HepG2 (cell line): Measurements from ENCODE around the gene AKAP10. TPM values are rescaled to one million over a fixed set of nuclear protein-coding genes. Genes with fewer than 3 reads are reported as not detected.

Experiments used
- AHR ChIP-seq: IDR thresholded peaks from 2 replicates; pipeline ENCODE4 v1.6.1; 2018; ENCODE audit warnings: missing genetic modification reagents, missing compliant biosample characterization
- BHLHE40 ChIP-seq: IDR thresholded peaks from 2 replicates; pipeline ENCODE4 v1.6.1; 2011; ENCODE audit warnings: low read length, improper control_type of control experiment
- FIP1L1 ChIP-seq: fragments of 200-400 bp; formaldehyde crosslinking; IDR thresholded peaks from 2 replicates; pipeline ENCODE4 v1.6.1; 2018; ENCODE audit warnings: low read depth, mild to moderate bottlenecking, low read length, moderate library complexity, borderline replicate concordance; ENCODE audit not compliant: insufficient read depth
- HDAC6 ChIP-seq: fragments of 200-600 bp; sonication (generic); IDR thresholded peaks from 2 replicates; pipeline ENCODE4 v1.7.0; 2017; ENCODE audit warnings: mild to moderate bottlenecking, antibody characterized with exemption, low read length, low read depth
- IKZF4 ChIP-seq: sonication (generic); formaldehyde crosslinking; IDR thresholded peaks from 2 replicates; pipeline ENCODE4 v1.5.1; 2020; ENCODE audit warnings: borderline replicate concordance, mild to moderate bottlenecking, low read depth, missing genetic modification reagents; ENCODE audit errors: not compliant biosample characterization
- MIER2 ChIP-seq: IDR thresholded peaks from 2 replicates; pipeline ENCODE4 v1.6.1; 2016; ENCODE audit warnings: missing biosample characterization, missing genetic modification reagents
- MTF1 ChIP-seq: sonication (generic); formaldehyde crosslinking; IDR thresholded peaks from 2 replicates; pipeline ENCODE4 v1.5.0; 2020; ENCODE audit warnings: missing genetic modification reagents
- MTF2 ChIP-seq: sonication (generic); formaldehyde crosslinking; IDR thresholded peaks from 2 replicates; pipeline ENCODE4 v1.5.0; 2020; ENCODE audit warnings: missing genetic modification reagents, borderline replicate concordance
- NFKBIZ ChIP-seq: IDR thresholded peaks from 2 replicates; pipeline ENCODE4 v1.6.1; 2018; ENCODE audit warnings: missing genetic modification reagents, missing compliant biosample characterization
- RBAK ChIP-seq: sonication (generic); formaldehyde crosslinking; IDR thresholded peaks from 2 replicates; pipeline ENCODE4 v1.5.1; 2020; ENCODE audit warnings: mild to moderate bottlenecking, missing genetic modification reagents
- RFXAP ChIP-seq: sonication (generic); formaldehyde crosslinking; IDR thresholded peaks from 2 replicates; pipeline ENCODE4 v1.4.0; 2020; ENCODE audit warnings: missing genetic modification reagents, borderline replicate concordance
- SNRNP70 ChIP-seq: fragments of 200-400 bp; formaldehyde crosslinking; IDR thresholded peaks from 2 replicates; pipeline ENCODE4 v1.6.1; 2017; ENCODE audit warnings: mild to moderate bottlenecking, low read depth, low read length, moderate library complexity
- SRY ChIP-seq: sonication (generic); formaldehyde crosslinking; IDR thresholded peaks from 2 replicates; pipeline ENCODE4 v1.8.0; 2022; ENCODE audit warnings: mild to moderate bottlenecking, missing genetic modification reagents
- ZBTB21 ChIP-seq: sonication (generic); formaldehyde crosslinking; IDR thresholded peaks from 2 replicates; pipeline ENCODE4 v1.4.0; 2020; ENCODE audit warnings: missing genetic modification reagents
- ZNF451 ChIP-seq: sonication (generic); formaldehyde crosslinking; IDR thresholded peaks from 2 replicates; pipeline ENCODE4 v1.5.0; 2020; ENCODE audit warnings: mild to moderate bottlenecking, missing genetic modification reagents
- ZNF468 ChIP-seq: sonication (generic); formaldehyde crosslinking; IDR thresholded peaks from 2 replicates; pipeline ENCODE4 v1.8.0; 2022; ENCODE audit warnings: mild to moderate bottlenecking, moderate library complexity, missing genetic modification reagents
- ZNF614 ChIP-seq: IDR thresholded peaks from 2 replicates; pipeline ENCODE4 v1.6.1; 2018; ENCODE audit warnings: missing biosample characterization, missing genetic modification reagents, inconsistent platforms, borderline replicate concordance
- ZSCAN22 ChIP-seq: sonication (generic); formaldehyde crosslinking; IDR thresholded peaks from 2 replicates; pipeline ENCODE4 v1.4.0; 2020; ENCODE audit warnings: mild to moderate bottlenecking, missing genetic modification reagents
- polyA plus RNA-seq, 8 experiments: library from polyadenylated mRNA; depleted of rRNA in 3 of 8; stranded (reverse) in 7 of 8; unstranded in 1 of 8; fragments of >200 nt; fragmentation: Illumina TruSeq in 4 of 8; extraction: Trizol in 4 of 8; gene quantifications; 2 replicates each; pipeline versions ENCODE4 v1.2.1 to v1.2.3, GENCODE V29; 2011 to 2016; ENCODE audit warnings: low read depth in 4 of 8, missing spikeins in 1 of 8, mixed read lengths in 1 of 8; ENCODE audit not compliant: insufficient read depth in 1 of 8
- total RNA-seq, 5 experiments: library from RNA; depleted of rRNA; stranded (reverse); fragments of >200 nt; fragmentation: Illumina TruSeq; extraction: Trizol; gene quantifications; 2 replicates each; pipeline ENCODE4 v1.2.3, GENCODE V29; 2016; ENCODE audit warnings: low read depth in 1 of 5
- TF ChIP-seq, protein P1 (sequence below): sonication (generic); formaldehyde crosslinking; IDR thresholded peaks from 2 replicates; pipeline ENCODE4 v1.5.1; 2020; ENCODE audit warnings: mild to moderate bottlenecking, missing genetic modification reagents, borderline replicate concordance
- TF ChIP-seq, protein P2 (sequence below): sonication (generic); formaldehyde crosslinking; IDR thresholded peaks from 2 replicates; pipeline ENCODE4 v1.5.1; 2020; ENCODE audit warnings: mild to moderate bottlenecking, missing genetic modification reagents, moderate library complexity
- TF ChIP-seq, protein P3 (sequence below): sonication (generic); formaldehyde crosslinking; conservative IDR thresholded peaks from 2 replicates; pipeline ENCODE4 v1.4.0; 2020; ENCODE audit warnings: missing genetic modification reagents

Gene AKAP10
- total and polyA plus RNA-seq, 2 of the 13 experiments (the other 11 are each of a cell fraction or from before 2014, with no cell fraction given), result 17.6 to 21.7 TPM

DNA sequence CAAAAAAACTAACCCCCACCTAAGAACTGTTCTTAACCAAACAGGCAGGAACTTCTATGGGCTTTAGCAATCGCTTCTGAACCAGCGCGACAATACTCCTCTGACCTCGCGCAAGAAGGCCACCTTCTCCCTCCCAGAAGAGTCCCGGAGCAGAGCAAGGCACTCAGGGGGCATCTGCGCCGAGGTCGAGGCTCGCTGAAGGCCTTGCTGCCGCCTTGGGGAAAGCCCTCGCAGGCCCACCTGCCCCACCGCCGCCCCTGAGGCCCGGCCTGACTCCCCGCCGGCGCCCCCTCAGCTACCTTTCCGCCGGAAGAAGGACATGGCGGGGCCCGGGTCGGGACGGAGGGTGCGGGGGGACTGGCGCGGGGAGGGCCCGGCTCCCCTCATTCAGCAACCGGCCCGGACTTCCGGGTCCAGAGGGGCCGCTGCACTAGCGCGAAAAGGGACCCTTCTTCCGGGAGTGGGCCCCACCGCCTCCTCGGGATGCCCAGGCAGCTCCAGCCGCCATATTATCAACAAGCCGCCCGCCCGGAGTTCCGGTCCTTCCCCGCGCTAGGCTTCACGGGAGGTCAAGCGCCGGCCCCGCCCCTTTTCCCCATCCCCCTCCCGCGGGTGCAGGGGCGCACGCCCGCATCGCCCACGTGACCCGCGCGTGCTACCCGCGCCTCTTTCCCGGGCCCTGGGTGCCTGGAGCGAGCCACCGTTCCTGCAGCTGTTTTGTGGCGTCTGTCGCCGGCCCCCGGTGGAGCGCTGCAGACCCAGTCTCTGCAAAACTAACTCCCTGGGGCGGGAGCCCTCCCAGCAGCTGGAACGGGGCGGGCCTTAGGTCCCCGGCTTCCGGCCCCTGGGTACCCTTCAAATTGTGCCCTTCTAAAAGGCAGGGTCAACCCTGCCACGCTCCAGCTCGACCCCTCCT lies at the start of gene AKAP10 (continued):
- TF ChIP-seq, protein P1, sequence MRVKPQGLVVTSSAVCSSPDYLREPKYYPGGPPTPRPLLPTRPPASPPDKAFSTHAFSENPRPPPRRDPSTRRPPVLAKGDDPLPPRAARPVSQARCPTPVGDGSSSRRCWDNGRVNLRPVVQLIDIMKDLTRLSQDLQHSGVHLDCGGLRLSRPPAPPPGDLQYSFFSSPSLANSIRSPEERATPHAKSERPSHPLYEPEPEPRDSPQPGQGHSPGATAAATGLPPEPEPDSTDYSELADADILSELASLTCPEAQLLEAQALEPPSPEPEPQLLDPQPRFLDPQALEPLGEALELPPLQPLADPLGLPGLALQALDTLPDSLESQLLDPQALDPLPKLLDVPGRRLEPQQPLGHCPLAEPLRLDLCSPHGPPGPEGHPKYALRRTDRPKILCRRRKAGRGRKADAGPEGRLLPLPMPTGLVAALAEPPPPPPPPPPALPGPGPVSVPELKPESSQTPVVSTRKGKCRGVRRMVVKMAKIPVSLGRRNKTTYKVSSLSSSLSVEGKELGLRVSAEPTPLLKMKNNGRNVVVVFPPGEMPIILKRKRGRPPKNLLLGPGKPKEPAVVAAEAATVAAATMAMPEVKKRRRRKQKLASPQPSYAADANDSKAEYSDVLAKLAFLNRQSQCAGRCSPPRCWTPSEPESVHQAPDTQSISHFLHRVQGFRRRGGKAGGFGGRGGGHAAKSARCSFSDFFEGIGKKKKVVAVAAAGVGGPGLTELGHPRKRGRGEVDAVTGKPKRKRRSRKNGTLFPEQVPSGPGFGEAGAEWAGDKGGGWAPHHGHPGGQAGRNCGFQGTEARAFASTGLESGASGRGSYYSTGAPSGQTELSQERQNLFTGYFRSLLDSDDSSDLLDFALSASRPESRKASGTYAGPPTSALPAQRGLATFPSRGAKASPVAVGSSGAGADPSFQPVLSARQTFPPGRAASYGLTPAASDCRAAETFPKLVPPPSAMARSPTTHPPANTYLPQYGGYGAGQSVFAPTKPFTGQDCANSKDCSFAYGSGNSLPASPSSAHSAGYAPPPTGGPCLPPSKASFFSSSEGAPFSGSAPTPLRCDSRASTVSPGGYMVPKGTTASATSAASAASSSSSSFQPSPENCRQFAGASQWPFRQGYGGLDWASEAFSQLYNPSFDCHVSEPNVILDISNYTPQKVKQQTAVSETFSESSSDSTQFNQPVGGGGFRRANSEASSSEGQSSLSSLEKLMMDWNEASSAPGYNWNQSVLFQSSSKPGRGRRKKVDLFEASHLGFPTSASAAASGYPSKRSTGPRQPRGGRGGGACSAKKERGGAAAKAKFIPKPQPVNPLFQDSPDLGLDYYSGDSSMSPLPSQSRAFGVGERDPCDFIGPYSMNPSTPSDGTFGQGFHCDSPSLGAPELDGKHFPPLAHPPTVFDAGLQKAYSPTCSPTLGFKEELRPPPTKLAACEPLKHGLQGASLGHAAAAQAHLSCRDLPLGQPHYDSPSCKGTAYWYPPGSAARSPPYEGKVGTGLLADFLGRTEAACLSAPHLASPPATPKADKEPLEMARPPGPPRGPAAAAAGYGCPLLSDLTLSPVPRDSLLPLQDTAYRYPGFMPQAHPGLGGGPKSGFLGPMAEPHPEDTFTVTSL (CRISPR knock-in tag), result peak; percentile 57; the same call in 1 of the 2 replicates
- TF ChIP-seq ZNF614 (CRISPR knock-in tag) (no peak), IKZF4 (CRISPR knock-in tag) (peak; percentile 90), FIP1L1 (no peak; the same call in 1 of the 2 replicates), ZNF451 (CRISPR knock-in tag) (peak; percentile 71; the same call in 1 of the 2 replicates), SRY (CRISPR knock-in tag) (no peak), MTF1 (CRISPR knock-in tag) (no peak), ZSCAN22 (CRISPR knock-in tag) (peak; percentile 83), AHR (CRISPR knock-in tag) (peak; percentile 28; the same call in 1 of the 2 replicates), RBAK (no peak), MTF2 (CRISPR knock-in tag) (no peak), BHLHE40 (peak; percentile 89), SNRNP70 (no peak), ZNF468 (CRISPR knock-in tag) (no peak), NFKBIZ (CRISPR knock-in tag) (peak; percentile 74), HDAC6 (no peak), RFXAP (CRISPR knock-in tag) (peak; percentile 69; the same call in 1 of the 2 replicates), MIER2 (no peak), ZBTB21 (no peak)
- TF ChIP-seq, protein P2, sequence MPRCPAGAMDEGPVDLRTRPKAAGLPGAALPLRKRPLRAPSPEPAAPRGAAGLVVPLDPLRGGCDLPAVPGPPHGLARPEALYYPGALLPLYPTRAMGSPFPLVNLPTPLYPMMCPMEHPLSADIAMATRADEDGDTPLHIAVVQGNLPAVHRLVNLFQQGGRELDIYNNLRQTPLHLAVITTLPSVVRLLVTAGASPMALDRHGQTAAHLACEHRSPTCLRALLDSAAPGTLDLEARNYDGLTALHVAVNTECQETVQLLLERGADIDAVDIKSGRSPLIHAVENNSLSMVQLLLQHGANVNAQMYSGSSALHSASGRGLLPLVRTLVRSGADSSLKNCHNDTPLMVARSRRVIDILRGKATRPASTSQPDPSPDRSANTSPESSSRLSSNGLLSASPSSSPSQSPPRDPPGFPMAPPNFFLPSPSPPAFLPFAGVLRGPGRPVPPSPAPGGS (CRISPR knock-in tag), result peak; percentile 94
- TF ChIP-seq, protein P3, sequence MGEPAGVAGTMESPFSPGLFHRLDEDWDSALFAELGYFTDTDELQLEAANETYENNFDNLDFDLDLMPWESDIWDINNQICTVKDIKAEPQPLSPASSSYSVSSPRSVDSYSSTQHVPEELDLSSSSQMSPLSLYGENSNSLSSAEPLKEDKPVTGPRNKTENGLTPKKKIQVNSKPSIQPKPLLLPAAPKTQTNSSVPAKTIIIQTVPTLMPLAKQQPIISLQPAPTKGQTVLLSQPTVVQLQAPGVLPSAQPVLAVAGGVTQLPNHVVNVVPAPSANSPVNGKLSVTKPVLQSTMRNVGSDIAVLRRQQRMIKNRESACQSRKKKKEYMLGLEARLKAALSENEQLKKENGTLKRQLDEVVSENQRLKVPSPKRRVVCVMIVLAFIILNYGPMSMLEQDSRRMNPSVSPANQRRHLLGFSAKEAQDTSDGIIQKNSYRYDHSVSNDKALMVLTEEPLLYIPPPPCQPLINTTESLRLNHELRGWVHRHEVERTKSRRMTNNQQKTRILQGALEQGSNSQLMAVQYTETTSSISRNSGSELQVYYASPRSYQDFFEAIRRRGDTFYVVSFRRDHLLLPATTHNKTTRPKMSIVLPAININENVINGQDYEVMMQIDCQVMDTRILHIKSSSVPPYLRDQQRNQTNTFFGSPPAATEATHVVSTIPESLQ, result no peak
